Measurements from ENCODE around the gene DGCR6L. TPM values are rescaled to one million over a fixed set of nuclear protein-coding genes. Genes with fewer than 3 reads are reported as not detected.
"Not testable (repeated sequence)": the region's sequence is repeated elsewhere in the genome, so short reads cannot be mapped to it uniquely, and the experiment has no call there.

Gene DGCR6L
- total RNA-seq, 1 donor from 2014 or later = 45.2 TPM

GRCh38 chr22:20324139-20324516, 4.3 kb upstream of the DGCR6L start:
- H3K27me3 ChIP-seq (ENCODE audit: low read depth) = no peaks in the 10 kb centered on the region
- H3K9me3 ChIP-seq (replicated peaks) = peaks cover 5% of the 10 kb centered on the region
- H3K36me3 ChIP-seq = no peaks in the 10 kb centered on the region
- no peak for TF ChIP-seq CTCF (IDR thresholded peaks at IDR 0.05; ENCODE audit: borderline replicate concordance)
- DNase-seq = no peak
- intact Hi-C loops (cut with micrococcal nuclease) = no loop called here
- H3K27ac ChIP-seq (replicated peaks) = no peak overlapping the region
- peaks cover 31% of the 10 kb centered on the region for H3K4me1 ChIP-seq
- no peak overlapping the region for H3K4me3 ChIP-seq

GRCh38 chr22:20321552-20322211, 1.8 kb upstream of the DGCR6L start:
- H3K27ac ChIP-seq (replicated peaks) = peak overlapping the region; percentile 91
- peak overlapping the region; percentile 79 for H3K4me3 ChIP-seq

GRCh38 chr22:20320659-20321551, 1.0 kb upstream of the DGCR6L start:
- Histone ChIP-seq H3K27ac (replicated peaks) (peak overlapping the region; percentile 91), H3K4me1 (peaks cover 60% of the 10 kb centered on the region), H3K4me3 (peak overlapping the region; percentile 79)
- H3K36me3 ChIP-seq; H3K27me3 ChIP-seq (ENCODE audit: low read depth); DNase-seq; H3K9me3 ChIP-seq (replicated peaks); intact Hi-C loops (cut with micrococcal nuclease): not testable (repeated sequence)

More at GRCh38 chr22:20321552-20322211, 1.8 kb upstream of the DGCR6L start:
- intact Hi-C loops (cut with micrococcal nuclease); H3K9me3 ChIP-seq (replicated peaks); DNase-seq; H3K36me3 ChIP-seq; H3K27me3 ChIP-seq (ENCODE audit: low read depth): not testable (repeated sequence)
- peaks cover 54% of the 10 kb centered on the region for H3K4me1 ChIP-seq

- H3K4me1 ChIP-seq = peaks cover 60% of the 10 kb centered on the region
- no peak for DNase-seq
- peak overlapping the region; percentile 79 for H3K4me3 ChIP-seq
- H3K36me3 ChIP-seq = no peaks in the 10 kb centered on the region
- no peaks in the 10 kb centered on the region for H3K9me3 ChIP-seq (replicated peaks)
- peak overlapping the region; percentile 91 for H3K27ac ChIP-seq (replicated peaks)
- H3K27me3 ChIP-seq (ENCODE audit: low read depth) = no peaks in the 10 kb centered on the region
- TF ChIP-seq CTCF (IDR thresholded peaks at IDR 0.05; ENCODE audit: borderline replicate concordance) = no peak
- intact Hi-C loops (cut with micrococcal nuclease) = no loop called here
Measured at GRCh38 chr22:20319041-20319744, 667 bp downstream of the DGCR6L start.

- intact Hi-C loops (cut with micrococcal nuclease); H3K36me3 ChIP-seq; H3K27ac ChIP-seq (replicated peaks); H3K27me3 ChIP-seq (ENCODE audit: low read depth); H3K9me3 ChIP-seq (replicated peaks); DNase-seq: not testable (repeated sequence)
- H3K4me1 ChIP-seq = peaks cover 60% of the 10 kb centered on the region
- H3K4me3 ChIP-seq = peak overlapping the region; percentile 79
Measured at GRCh38 chr22:20318043-20318688, 1.7 kb downstream of the DGCR6L start.

- intact Hi-C loops (cut with micrococcal nuclease); H3K9me3 ChIP-seq (replicated peaks); DNase-seq; H3K36me3 ChIP-seq; H3K27ac ChIP-seq (replicated peaks); H3K4me3 ChIP-seq; H3K27me3 ChIP-seq (ENCODE audit: low read depth): not testable (repeated sequence)
- peak; percentile 59 for TF ChIP-seq CTCF (IDR thresholded peaks at IDR 0.05; ENCODE audit: borderline replicate concordance)
- peaks cover 60% of the 10 kb centered on the region for H3K4me1 ChIP-seq
Measured at GRCh38 chr22:20317402-20318042, 2.3 kb downstream of the DGCR6L start.

Measured in left ventricle myocardium inferior (tissue), 1 donor.